ENCODE measurements around the gene NKAPL.

Gene NKAPL

DNA sequence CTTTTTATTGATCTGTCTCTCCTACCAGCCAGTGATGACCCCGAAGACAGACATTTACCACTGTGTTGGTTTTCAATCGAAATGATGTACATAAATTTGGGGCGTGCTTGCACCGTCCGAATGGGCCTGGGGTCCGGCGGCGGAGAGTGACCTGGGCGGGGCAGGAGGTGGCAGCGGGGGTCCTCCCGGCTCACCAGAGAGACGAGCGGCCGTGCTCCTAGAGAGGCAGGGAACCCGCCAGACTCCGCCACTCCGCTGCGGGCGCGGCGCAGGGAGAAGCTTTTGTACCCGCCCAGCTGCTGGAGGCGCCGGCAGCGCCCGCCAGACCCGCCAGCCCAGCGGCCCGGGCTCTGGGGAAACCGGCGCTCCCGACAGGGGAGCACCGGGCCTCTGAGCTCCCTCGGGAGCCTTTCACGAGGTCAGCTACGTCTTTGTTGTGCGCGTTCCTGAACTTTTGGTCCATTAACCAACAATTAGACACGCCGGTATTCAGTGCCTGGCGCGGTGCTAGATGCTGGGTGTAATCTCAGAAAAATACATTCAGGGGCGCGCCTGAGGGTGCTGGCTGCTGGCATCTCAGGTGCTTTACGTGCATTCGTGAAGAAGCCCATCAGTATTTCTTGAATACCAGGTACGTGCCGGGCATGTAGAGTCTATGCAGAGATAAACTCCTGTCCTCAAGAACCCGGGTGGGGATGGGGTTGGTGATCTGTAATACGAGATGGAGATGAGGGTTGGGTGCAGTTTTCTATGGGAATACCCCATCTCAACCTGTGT, 22.4 kb downstream of the NKAPL start, which contains the start of gene PGBD1:
Gene PGBD1 (plus strand): TSS at position 285 of the 777 bp plus-strand sequence. CDS start 2,242 bp downstream, outside the sequence.
- POLR2A ChIA-PET = interaction anchor here (0.6 to 1.8 kb wide), 6 partner anchors 12 to 157 kb away, joined by 3 to 11 read pairs (median 4); partner anchors contain the start of genes ZKSCAN4, ZSCAN16 and ZSCAN26
- no peak for TF ChIP-seq CTCF (IDR thresholded peaks at IDR 0.05; ENCODE audit: insufficient read depth, low read length, missing control alignments)
- CTCF ChIA-PET = interaction anchor here (0.9 to 1.6 kb wide), 4 partner anchors 9 to 14 kb away, joined by 3 to 4 read pairs (median 3); no protein-coding TSS in a partner anchor

GRCh38 chr6:28282926-28283325, 23.8 kb downstream of the NKAPL start:
- ChIA-PET CTCF (interaction anchor here (1.0 kb wide), 1 partner anchor 150 kb away, joined by 3 read pairs; no protein-coding TSS in a partner anchor), POLR2A (interaction anchor here (1.3 kb wide), 1 partner anchor 52 kb away, joined by 4 read pairs; the partner anchor contains the start of gene ZSCAN31)
- TF ChIP-seq CTCF (IDR thresholded peaks at IDR 0.05; ENCODE audit: insufficient read depth, low read length, missing control alignments) = no peak
- no peak overlapping the region for H3K4me3 ChIP-seq (ENCODE audit: low read depth, low read length)
- DNase-seq (ENCODE audit: low read depth, low spot score) = no peak

More for the DNA sequence above, 22.4 kb downstream of the NKAPL start, which contains the start of gene PGBD1:
- H3K4me3 ChIP-seq (ENCODE audit: low read depth, low read length) = peak within 1 kb of the TSS; percentile 71
- DNase-seq (ENCODE audit: low read depth, low spot score) = peak; percentile 9

DNA sequence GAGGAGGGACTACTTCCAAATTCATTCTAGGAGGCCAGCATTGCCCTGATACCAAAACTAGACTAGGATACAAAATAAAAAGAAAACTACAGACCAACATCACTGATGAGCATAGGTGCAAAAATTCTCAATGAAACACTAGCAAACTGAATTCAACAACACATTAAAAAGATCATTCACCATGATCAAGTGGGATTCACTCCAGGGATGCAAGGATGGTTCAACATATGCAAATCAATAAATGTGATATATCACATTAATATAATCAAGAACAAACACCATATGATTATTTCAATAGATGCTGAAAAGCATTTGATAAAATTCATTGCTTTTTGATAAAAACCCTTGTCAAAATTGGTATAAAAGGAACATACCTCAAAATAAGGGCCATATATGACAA, 32.5 kb downstream of the NKAPL start:
- TF ChIP-seq CTCF (IDR thresholded peaks at IDR 0.05; ENCODE audit: insufficient read depth, low read length, missing control alignments) = no peak
- CTCF ChIA-PET = no interaction called here
- H3K4me3 ChIP-seq (ENCODE audit: low read depth, low read length) = no peak overlapping the region
- no peak for DNase-seq (ENCODE audit: low read depth, low spot score)
- POLR2A ChIA-PET = no interaction called here

DNA sequence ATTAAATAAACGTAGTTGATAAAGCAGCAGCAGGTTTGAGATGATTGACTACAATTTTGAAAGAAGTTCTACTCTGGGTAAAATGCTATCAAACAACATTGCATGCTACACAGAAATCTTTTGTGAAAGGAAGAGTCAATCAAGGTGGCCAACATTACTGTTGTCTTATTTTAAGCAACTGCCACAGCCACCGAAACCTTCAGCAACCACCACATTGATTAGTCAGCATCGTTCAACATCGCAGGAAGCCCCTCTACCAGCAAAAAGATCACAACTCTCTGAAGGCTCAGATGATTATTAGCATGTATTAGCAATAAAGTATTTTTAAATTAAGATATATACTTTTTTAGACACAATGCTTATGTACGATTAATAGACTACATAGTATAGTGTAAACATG, 36.2 kb downstream of the NKAPL start:
- ChIA-PET POLR2A (no interaction called here), CTCF (no interaction called here)
- no peak for DNase-seq (ENCODE audit: low read depth, low spot score)
- no peak overlapping the region for H3K4me3 ChIP-seq (ENCODE audit: low read depth, low read length)
- TF ChIP-seq CTCF (IDR thresholded peaks at IDR 0.05; ENCODE audit: insufficient read depth, low read length, missing control alignments) = no peak

DNA sequence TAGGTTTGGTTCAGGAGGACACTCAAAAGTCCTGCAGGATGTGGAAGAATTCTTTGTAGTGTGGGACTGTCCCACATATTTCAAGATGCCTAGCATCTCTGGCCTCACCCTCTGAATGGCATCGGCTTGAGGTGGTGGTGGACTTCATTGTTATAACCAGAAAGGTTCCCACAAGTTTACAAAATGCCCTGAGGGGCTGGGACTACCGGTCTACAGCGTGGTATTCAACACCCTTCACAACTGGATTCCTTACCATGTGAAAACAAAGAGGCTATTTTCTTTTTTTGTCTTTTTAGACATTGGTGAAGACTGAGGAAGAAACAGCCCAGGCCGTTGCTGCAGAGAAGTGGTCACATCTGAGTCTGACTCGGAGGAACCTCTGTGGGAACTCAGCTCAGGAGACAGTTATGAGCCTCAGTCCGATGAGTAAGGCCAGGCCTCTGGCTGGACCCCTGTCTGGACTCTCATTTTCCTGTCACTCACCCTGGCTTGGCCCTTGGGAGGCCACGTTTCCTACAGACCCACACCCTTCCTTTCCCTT, 37.5 kb downstream of the NKAPL start:
- POLR2A ChIA-PET = no interaction called here
- H3K4me3 ChIP-seq (ENCODE audit: low read depth, low read length) = no peak overlapping the region

More for the DNA sequence above, 37.5 kb downstream of the NKAPL start:
- CTCF ChIA-PET = no interaction called here
- no peak for TF ChIP-seq CTCF (IDR thresholded peaks at IDR 0.05; ENCODE audit: insufficient read depth, low read length, missing control alignments)
- DNase-seq (ENCODE audit: low read depth, low spot score) = no peak

Measured in AG04449 (cell line).